ENCODE results near the gene LRRC30.

GRCh38 chr18:7255643-7256042, 24.8 kb downstream of the LRRC30 start:
- TF ChIP-seq EZH2 (IDR thresholded peaks at IDR 0.05; ENCODE audit: borderline replicate concordance, low read length): no peak
- TF ChIP-seq, protein P1, sequence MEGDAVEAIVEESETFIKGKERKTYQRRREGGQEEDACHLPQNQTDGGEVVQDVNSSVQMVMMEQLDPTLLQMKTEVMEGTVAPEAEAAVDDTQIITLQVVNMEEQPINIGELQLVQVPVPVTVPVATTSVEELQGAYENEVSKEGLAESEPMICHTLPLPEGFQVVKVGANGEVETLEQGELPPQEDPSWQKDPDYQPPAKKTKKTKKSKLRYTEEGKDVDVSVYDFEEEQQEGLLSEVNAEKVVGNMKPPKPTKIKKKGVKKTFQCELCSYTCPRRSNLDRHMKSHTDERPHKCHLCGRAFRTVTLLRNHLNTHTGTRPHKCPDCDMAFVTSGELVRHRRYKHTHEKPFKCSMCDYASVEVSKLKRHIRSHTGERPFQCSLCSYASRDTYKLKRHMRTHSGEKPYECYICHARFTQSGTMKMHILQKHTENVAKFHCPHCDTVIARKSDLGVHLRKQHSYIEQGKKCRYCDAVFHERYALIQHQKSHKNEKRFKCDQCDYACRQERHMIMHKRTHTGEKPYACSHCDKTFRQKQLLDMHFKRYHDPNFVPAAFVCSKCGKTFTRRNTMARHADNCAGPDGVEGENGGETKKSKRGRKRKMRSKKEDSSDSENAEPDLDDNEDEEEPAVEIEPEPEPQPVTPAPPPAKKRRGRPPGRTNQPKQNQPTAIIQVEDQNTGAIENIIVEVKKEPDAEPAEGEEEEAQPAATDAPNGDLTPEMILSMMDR (conservative IDR thresholded peaks at IDR 0.05 in 1 of 2, IDR thresholded peaks at IDR 0.05 in 1 of 2; ENCODE audit: extremely low read depth in 1 of 2, insufficient read depth in 1 of 2, low read depth in 1 of 2, low read length in 2 of 2): no peak
